Fibroblast of the aortic adventitia (primary cell): ENCODE measurements around the gene ZBED4. TPM values are rescaled to one million over a fixed set of nuclear protein-coding genes. Genes with fewer than 3 reads are reported as not detected.

Source experiments
- DNase-seq: peaks from one replicate; pipeline ENCODE4 v3.0.0-alpha.2; 2010; ENCODE audit warnings: low read depth
- H3K4me3 ChIP-seq: 2 replicates; pipeline ENCODE4 v1.5.1; 2011; ENCODE audit warnings: low read depth, mild to moderate bottlenecking, control low read depth, low read length, moderate library complexity
- total RNA-seq: library from RNA; depleted of rRNA; stranded (reverse); fragments of >200 nt; gene quantifications from 2 replicates; pipeline ENCODE4 v1.2.3, GENCODE V29; 2012; ENCODE audit warnings: low replicate concordance
- TF ChIP-seq, protein P1 (sequence below): IDR thresholded peaks from 2 replicates; pipeline ENCODE4 v1.5.1; 2011; ENCODE audit warnings: mild to moderate bottlenecking, low read length, control low read depth, inconsistent platforms; ENCODE audit not compliant: insufficient read depth

The ZBED4 gene
- total RNA-seq, 1 donor: 8.3 TPM

- TF ChIP-seq, protein P1, sequence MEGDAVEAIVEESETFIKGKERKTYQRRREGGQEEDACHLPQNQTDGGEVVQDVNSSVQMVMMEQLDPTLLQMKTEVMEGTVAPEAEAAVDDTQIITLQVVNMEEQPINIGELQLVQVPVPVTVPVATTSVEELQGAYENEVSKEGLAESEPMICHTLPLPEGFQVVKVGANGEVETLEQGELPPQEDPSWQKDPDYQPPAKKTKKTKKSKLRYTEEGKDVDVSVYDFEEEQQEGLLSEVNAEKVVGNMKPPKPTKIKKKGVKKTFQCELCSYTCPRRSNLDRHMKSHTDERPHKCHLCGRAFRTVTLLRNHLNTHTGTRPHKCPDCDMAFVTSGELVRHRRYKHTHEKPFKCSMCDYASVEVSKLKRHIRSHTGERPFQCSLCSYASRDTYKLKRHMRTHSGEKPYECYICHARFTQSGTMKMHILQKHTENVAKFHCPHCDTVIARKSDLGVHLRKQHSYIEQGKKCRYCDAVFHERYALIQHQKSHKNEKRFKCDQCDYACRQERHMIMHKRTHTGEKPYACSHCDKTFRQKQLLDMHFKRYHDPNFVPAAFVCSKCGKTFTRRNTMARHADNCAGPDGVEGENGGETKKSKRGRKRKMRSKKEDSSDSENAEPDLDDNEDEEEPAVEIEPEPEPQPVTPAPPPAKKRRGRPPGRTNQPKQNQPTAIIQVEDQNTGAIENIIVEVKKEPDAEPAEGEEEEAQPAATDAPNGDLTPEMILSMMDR: no peak
- H3K4me3 ChIP-seq: no peak overlapping the region
- no peak for DNase-seq
Observed at GRCh38 chr22:49865156-49865555, 11.5 kb downstream of the ZBED4 start.

DNA sequence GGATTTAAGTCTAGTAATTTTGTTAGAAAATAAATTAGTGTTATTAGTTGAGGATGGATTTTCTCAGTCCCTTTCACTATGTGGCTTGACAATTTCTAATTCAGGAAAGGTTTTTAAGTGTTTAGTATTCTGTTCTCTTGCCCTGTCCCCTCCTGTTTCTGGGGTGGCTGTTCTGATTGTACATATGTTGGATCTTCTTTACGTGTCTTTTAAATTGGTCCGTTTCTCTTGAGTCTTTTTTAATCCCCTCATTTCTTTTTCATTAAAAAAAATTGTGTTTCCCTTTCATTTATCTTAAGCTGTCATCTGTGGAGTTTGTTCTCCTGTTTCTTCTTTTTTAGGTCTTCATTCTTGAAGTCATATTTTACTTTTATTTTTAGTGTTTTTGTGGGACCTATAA, 12.5 kb downstream of the ZBED4 start:
- DNase-seq: no peak
- H3K4me3 ChIP-seq: no peak overlapping the region
- TF ChIP-seq, protein P1: no peak

- no peak for DNase-seq
- no peak overlapping the region for H3K4me3 ChIP-seq
- TF ChIP-seq, protein P1: no peak
Observed at GRCh38 chr22:49866646-49867045, 13.0 kb downstream of the ZBED4 start.

DNA sequence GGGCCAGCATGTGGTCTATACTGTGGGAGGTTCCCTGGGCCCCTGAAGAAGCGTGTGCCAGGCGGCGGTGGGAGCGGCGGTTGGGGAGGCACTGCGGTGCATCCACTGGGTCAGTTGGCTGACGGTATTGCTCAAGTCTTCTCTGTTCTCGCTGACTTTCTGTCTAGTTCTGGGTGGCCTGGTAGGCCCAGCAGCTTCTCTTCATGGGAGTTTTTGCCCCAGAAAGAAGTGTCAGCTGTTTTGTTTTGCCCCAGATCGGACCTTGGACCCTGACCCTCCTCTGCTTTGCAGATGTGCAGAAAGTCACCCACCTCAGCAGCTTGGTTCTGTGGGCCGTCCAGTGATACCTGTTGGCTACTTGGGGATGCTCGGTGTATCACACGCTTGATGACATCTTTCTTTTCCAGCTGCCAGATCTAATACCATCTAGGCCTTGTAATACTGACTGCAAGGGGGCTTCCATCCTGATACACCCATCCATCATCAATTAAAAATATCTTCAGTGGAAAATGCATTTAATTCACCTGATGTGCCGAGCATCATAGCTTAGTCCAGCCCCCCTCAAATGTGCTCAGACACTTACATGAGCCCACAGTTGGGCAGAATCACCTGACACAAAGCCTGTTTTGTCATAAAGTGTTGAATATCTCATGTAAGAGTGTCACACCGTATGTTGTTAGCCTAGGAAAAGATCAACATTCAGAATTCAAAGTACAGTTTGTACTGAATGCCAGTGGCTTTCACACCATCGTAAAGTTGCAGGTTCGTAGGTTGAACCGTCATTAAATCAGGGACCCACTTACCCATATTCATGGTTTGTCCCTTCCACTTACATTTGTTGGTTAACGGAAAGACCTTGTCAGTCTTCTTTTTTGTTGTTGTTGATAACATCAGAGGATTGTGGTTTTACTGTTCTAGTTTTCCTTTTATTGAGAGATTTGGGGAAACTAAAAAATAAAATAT, 13.9 kb downstream of the ZBED4 start:
- TF ChIP-seq, protein P1: no peak
- no peak overlapping the region for H3K4me3 ChIP-seq
- DNase-seq: no peak

DNA sequence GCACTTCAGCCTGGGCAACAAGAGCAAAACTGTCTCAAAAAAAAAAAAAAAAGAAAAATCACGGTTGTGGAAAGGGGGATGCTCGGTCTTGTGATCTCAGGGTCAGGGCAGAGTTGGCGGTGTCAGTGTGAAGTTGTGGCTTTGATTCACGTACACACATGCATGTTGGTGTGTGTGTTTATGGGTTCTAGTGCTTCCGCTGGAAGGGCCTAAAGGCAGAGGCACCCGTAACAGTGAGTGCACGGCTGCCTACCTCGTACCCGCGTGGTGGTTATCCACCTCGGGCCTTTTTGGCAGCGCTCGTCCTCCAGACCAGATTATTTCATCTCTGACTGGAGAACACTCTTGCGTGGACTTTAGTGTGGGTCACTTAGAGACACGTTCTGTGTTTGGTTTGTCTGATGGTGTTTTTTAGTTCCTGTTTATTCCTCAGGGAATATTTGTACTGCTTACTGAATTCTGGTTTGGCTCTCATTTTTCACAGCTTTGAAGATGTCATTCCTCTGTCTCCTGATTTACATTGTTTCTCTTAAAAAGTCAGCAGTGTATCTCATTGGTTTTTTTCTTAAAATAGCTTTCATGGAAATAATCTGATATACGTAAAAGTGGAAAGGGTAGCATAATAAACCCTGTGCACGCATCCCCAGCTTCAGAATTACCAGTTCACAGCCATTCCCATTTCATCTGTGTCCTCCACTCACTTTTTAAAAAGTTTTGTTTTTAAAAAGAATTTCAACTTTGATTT, 15.6 kb downstream of the ZBED4 start:
- no peak for DNase-seq
- TF ChIP-seq, protein P1: no peak
- H3K4me3 ChIP-seq: no peak overlapping the region

DNA sequence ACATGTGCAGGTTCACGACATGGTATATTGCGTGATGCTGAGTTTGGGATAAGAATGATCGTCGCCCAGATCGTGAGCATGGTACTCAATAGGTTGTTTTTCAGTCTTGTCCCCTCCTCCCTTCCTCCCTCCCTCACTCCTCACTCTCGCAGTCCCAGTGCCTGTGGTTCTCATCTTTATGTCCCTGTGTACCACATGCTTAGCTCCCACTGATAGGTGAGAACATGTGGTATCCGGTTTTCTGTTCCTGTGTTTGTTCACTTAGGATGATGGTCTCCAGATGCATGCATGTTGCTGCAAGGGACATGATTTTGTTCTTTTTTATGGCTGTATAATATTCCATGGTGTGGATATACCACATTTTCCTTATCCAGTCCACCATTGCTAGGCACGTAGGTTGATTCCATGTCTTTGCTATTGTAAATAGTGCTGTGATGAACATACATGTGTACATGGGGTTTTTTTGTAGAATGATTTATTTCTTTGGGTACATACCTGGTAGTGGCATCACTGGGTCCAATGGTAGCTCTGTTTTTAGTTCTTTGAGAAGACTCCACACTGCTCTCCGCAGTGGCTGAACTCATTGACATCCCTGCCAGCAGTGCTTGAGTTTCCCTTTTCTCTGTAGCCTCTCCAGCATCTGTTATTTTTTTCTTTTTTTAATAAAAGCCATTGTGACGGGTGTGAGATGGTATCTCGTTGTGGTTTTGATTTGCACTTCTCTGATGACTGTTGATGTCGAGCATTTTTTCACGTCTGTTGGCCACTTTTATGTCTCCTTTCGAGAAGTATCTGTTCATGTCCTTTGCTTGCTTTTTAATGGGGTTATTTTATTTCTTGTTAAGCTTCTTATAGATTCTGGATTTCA, 16.4 kb downstream of the ZBED4 start:
- no peak for DNase-seq
- H3K4me3 ChIP-seq: no peak overlapping the region
- TF ChIP-seq, protein P1: no peak
